HEK293 (cell line): ENCODE results near the gene ARHGEF11.

ENCODE experiments used
- CTCF ChIA-PET: fragments of 350-600 bp; formaldehyde crosslinking; extraction: SDS; loops from one replicate; lab custom pipeline; 2021; ENCODE audit warnings: antibody characterized with exemption; lab: Yijun Ruan, JAX
- POLR2A ChIA-PET: fragments of 300-600 bp; formaldehyde crosslinking; extraction: SDS; loops from one replicate; lab custom pipeline; 2020; ENCODE audit warnings: antibody characterized with exemption, inconsistent platforms; lab: Yijun Ruan, JAX
- H3K27ac ChIP-seq: fragments of 200-500 bp; sonication (Bioruptor generic); 2 replicates; pipeline ENCODE4 v1.5.1; 2014; ENCODE audit warnings: low read depth, low read length, control low read depth, inconsistent platforms; ENCODE audit errors: extremely low read depth
- H3K36me3 ChIP-seq, 2 experiments: fragments of 200-500 bp in 1 of 2; sonication (Bioruptor generic) in 1 of 2; 1 replicate in 1 of 2; 2 replicates in 1 of 2; pipeline ENCODE4 v1.5.1; 2014 to 2017; ENCODE audit warnings: inconsistent platforms in 2 of 2, low read length in 2 of 2; ENCODE audit not compliant: control insufficient read depth in 2 of 2, insufficient read depth in 1 of 2
- H3K4me1 ChIP-seq: fragments of 200-500 bp; sonication (Bioruptor generic); 2 replicates; pipeline ENCODE4 v1.5.1; 2014; ENCODE audit warnings: mild to moderate bottlenecking, low read length, inconsistent platforms; ENCODE audit not compliant: control insufficient read depth, insufficient read depth
- H3K4me3 ChIP-seq: 2 replicates; pipeline ENCODE4 v1.5.1; 2011; ENCODE audit warnings: low read depth, mild to moderate bottlenecking, control low read depth, low read length, moderate library complexity
- H3K9me3 ChIP-seq: fragments of 200-500 bp; sonication (Bioruptor generic); 2 replicates; pipeline ENCODE4 v1.5.1; 2014; ENCODE audit warnings: low read depth, low read length, inconsistent platforms; ENCODE audit not compliant: control insufficient read depth, insufficient read depth
- EGR2 ChIP-seq: fragments of 450-650 bp; formaldehyde crosslinking; IDR thresholded peaks from 2 replicates; pipeline ENCODE4 v1.5.1; 2016; ENCODE audit warnings: low read depth, missing biosample characterization, missing genetic modification characterization
- HIC1 ChIP-seq: fragments of 450-650 bp; formaldehyde crosslinking; IDR thresholded peaks from 2 replicates; pipeline ENCODE4 v1.5.1; 2016; ENCODE audit warnings: missing biosample characterization, missing genetic modification characterization
- PRDM10 ChIP-seq: fragments of 450-650 bp; formaldehyde crosslinking; IDR thresholded peaks from 2 replicates; pipeline ENCODE4 v1.5.1; 2016; ENCODE audit warnings: missing biosample characterization, missing genetic modification characterization
- ZBTB26 ChIP-seq: fragments of 450-650 bp; formaldehyde crosslinking; optimal IDR thresholded peaks from 2 replicates; pipeline ENCODE3; 2016; ENCODE audit warnings: missing biosample characterization, mild to moderate bottlenecking, missing genetic modification characterization
- ZFHX2 ChIP-seq: fragments of 450-650 bp; formaldehyde crosslinking; conservative IDR thresholded peaks from 2 replicates; pipeline ENCODE4 v1.5.1; 2016; ENCODE audit warnings: missing biosample characterization, missing genetic modification characterization
- ZIC2 ChIP-seq: fragments of 450-650 bp; formaldehyde crosslinking; IDR thresholded peaks from 2 replicates; pipeline ENCODE4 v1.5.1; 2016; ENCODE audit warnings: missing biosample characterization, missing genetic modification characterization
- ZNF16 ChIP-seq: fragments of 450-650 bp; formaldehyde crosslinking; IDR thresholded peaks from 2 replicates; pipeline ENCODE4 v1.5.1; 2016; ENCODE audit warnings: low read depth, missing biosample characterization, missing genetic modification characterization
- ZNF223 ChIP-seq: fragments of 450-650 bp; formaldehyde crosslinking; IDR thresholded peaks from 2 replicates; pipeline ENCODE4 v1.5.1; 2016; ENCODE audit warnings: missing biosample characterization, missing genetic modification characterization
- ZNF366 ChIP-seq: fragments of 450-650 bp; formaldehyde crosslinking; conservative IDR thresholded peaks from 2 replicates; pipeline ENCODE4 v1.5.1; 2016; ENCODE audit warnings: missing biosample characterization, missing genetic modification characterization
- ZNF560 ChIP-seq: fragments of 450-650 bp; formaldehyde crosslinking; IDR thresholded peaks from 2 replicates; pipeline ENCODE4 v1.5.1; 2017; ENCODE audit warnings: missing biosample characterization, missing genetic modification characterization, borderline replicate concordance

The ARHGEF11 gene

GRCh38 chr1:156904187-156904959 is 141.2 kb downstream of the ARHGEF11 start:
- Histone ChIP-seq H3K4me1 (no peaks in the 10 kb centered on the region), H3K36me3 (no peaks in the 10 kb centered on the region), H3K9me3 (no peaks in the 10 kb centered on the region), H3K27ac (no peak overlapping the region), H3K4me3 (no peak overlapping the region)
- ChIA-PET POLR2A (no interaction called here), CTCF (interaction anchor here (1.1 to 2.2 kb wide), 2 partner anchors 15 to 23 kb away, joined by 3 to 7 read pairs; no protein-coding TSS in a partner anchor)
- TF ChIP-seq ZNF560 (tag by site-specific recombination) (no peak), ZNF366 (tag by site-specific recombination) (no peak)

GRCh38 chr1:156903328-156904091 is 142.0 kb downstream of the ARHGEF11 start:
- TF ChIP-seq ZNF223 (tag by site-specific recombination) (no peak), HIC1 (tag by site-specific recombination) (no peak), EGR2 (tag by site-specific recombination) (peak; percentile 77), ZNF16 (tag by site-specific recombination) (no peak), ZFHX2 (peak; percentile 55)
- H3K4me3 ChIP-seq = no peak overlapping the region
- CTCF ChIA-PET = interaction anchor here (0.6 to 2.2 kb wide), 3 partner anchors 16 to 24 kb away, joined by 3 to 7 read pairs (median 4); no protein-coding TSS in a partner anchor
- H3K36me3 ChIP-seq = no peaks in the 10 kb centered on the region
- POLR2A ChIA-PET = no interaction called here
- no peaks in the 10 kb centered on the region for H3K4me1 ChIP-seq
- H3K27ac ChIP-seq = no peak overlapping the region
- no peaks in the 10 kb centered on the region for H3K9me3 ChIP-seq

- ChIA-PET CTCF (interaction anchor here (0.5 to 2.2 kb wide), 9 partner anchors 8 to 300 kb away, joined by 3 to 10 read pairs (median 4); no protein-coding TSS in a partner anchor), POLR2A (no interaction called here)
- no peak overlapping the region for H3K4me3 ChIP-seq
These were observed 143.3 kb downstream of the ARHGEF11 start for GRCh38 chr1:156901966-156902915.

More at GRCh38 chr1:156901966-156902915, 143.3 kb downstream of the ARHGEF11 start:
- Histone ChIP-seq H3K27ac (no peak overlapping the region), H3K4me1 (no peaks in the 10 kb centered on the region), H3K9me3 (no peaks in the 10 kb centered on the region), H3K36me3 (no peaks in the 10 kb centered on the region)
- peak; percentile 55 for TF ChIP-seq PRDM10 (tag by site-specific recombination)
- TF ChIP-seq ZFHX2 = peak; percentile 25; the same call in 1 of the 2 replicates
- no peak for TF ChIP-seq ZIC2 (tag by site-specific recombination)
- no peak for TF ChIP-seq ZBTB26 (tag by site-specific recombination)
